Neural progenitor cell (in vitro differentiated cells): Measurements from ENCODE around the gene OR5AS1. TPM values are rescaled to one million over a fixed set of nuclear protein-coding genes. Genes with fewer than 3 reads are reported as not detected.

Source experiments
- DNase-seq: peaks from one replicate; pipeline ENCODE4 v3.0.0-alpha.2; 2016; ENCODE audit warnings: low spot score
- H2AFZ ChIP-seq: fragments of 200-600 bp; sonication (generic); replicated peaks from 2 replicates; pipeline ENCODE4 v1.6.1; 2016; ENCODE audit warnings: antibody characterized with exemption
- H3F3A ChIP-seq: fragments of 200-600 bp; sonication (generic); 2 replicates; pipeline ENCODE4 v1.6.1; 2016; ENCODE audit warnings: antibody characterized with exemption, low read depth
- H3K27ac ChIP-seq: fragments of 200-600 bp; sonication (generic); 2 replicates; pipeline ENCODE4 v1.5.1; 2016; ENCODE audit warnings: mild to moderate bottlenecking
- H3K27me3 ChIP-seq: fragments of 200-600 bp; sonication (generic); 2 replicates; pipeline ENCODE4 v1.6.1; 2016; ENCODE audit warnings: mild to moderate bottlenecking, moderate library complexity
- H3K36me3 ChIP-seq: fragments of 200-600 bp; sonication (generic); 2 replicates; pipeline ENCODE4 v1.5.1; 2016
- H3K4me1 ChIP-seq: fragments of 200-600 bp; sonication (generic); 2 replicates; pipeline ENCODE4 v1.6.1; 2016; ENCODE audit warnings: mixed run types
- H3K4me2 ChIP-seq: fragments of 200-600 bp; sonication (generic); 2 replicates; pipeline ENCODE4 v1.6.1; 2016
- H3K4me3 ChIP-seq: fragments of 200-600 bp; sonication (generic); 2 replicates; pipeline ENCODE4 v1.5.1; 2016
- H3K79me2 ChIP-seq: fragments of 200-600 bp; sonication (generic); 2 replicates; pipeline ENCODE4 v1.6.1; 2016; ENCODE audit warnings: low read depth
- H3K9ac ChIP-seq: fragments of 200-600 bp; sonication (generic); 2 replicates; pipeline ENCODE4 v1.6.1; 2016
- H3K9me3 ChIP-seq: fragments of 200-600 bp; sonication (generic); 2 replicates; pipeline ENCODE4 v1.5.1; 2016; ENCODE audit warnings: low read depth
- H4K20me1 ChIP-seq: fragments of 200-600 bp; sonication (generic); 2 replicates; pipeline ENCODE4 v1.6.1; 2016; ENCODE audit warnings: low read depth
- H3K27ac Mint-ChIP-seq: 3 replicates; pipeline ENCODE4 v1.8.0; 2021; ENCODE audit warnings: mixed read lengths
- H3K27me3 Mint-ChIP-seq: 2 replicates; pipeline ENCODE4 v1.8.0; 2022; ENCODE audit warnings: low read depth, mild to moderate bottlenecking, inconsistent platforms, moderate library complexity, mixed read lengths; ENCODE audit not compliant: insufficient read depth
- H3K36me3 Mint-ChIP-seq: 3 replicates; pipeline ENCODE4 v1.8.0; 2021; ENCODE audit warnings: mixed read lengths
- H3K4me1 Mint-ChIP-seq: 3 replicates; pipeline ENCODE4 v1.8.0; 2021; ENCODE audit warnings: mixed read lengths
- H3K4me3 Mint-ChIP-seq: 3 replicates; pipeline ENCODE4 v1.8.0; 2021; ENCODE audit warnings: mild to moderate bottlenecking, moderate library complexity, mixed read lengths
- H3K9me3 Mint-ChIP-seq: 3 replicates; pipeline ENCODE4 v1.8.0; 2020; ENCODE audit warnings: mixed read lengths
- EZH2 ChIP-seq: fragments of 200-600 bp; sonication (generic); IDR thresholded peaks from 2 replicates; pipeline ENCODE4 v1.6.1; 2017; ENCODE audit warnings: antibody characterized with exemption, mild to moderate bottlenecking, moderate library complexity
- EZH2phosphoT487 ChIP-seq: fragments of 200-600 bp; sonication (generic); IDR thresholded peaks from 2 replicates; pipeline ENCODE4 v1.6.1; 2017; ENCODE audit warnings: antibody characterized with exemption
- total RNA-seq: library from RNA; depleted of rRNA; stranded (reverse); fragments of >200 nt; gene quantifications from 2 replicates; pipeline ENCODE4 v1.2.3, GENCODE V29; 2015; ENCODE audit warnings: low replicate concordance
- TF ChIP-seq, protein P1 (sequence below): fragments of 200-600 bp; sonication (generic); IDR thresholded peaks from 2 replicates; pipeline ENCODE4 v1.5.1; 2017; ENCODE audit warnings: antibody characterized with exemption, mild to moderate bottlenecking

The OR5AS1 gene
- total RNA-seq, 1 donor from 2014 or later: not detected

DNA sequence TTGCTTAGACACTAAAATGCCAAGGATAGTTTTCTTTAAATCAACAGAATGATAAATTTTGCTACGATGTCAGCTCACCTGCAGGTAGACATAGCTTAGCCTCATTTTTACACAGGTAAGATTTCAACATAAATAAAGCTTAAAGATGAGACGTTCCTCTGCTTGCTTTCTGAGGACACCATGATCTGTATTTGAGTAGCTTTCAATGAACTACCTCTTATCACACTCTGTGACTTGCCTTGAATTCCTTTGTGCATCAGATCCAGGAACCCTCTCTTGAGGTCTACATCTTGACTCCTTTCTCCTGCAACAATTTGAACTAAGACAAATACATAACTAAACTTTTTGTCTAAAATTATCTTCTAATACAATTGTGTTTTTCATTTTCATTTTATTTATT is 39.5 kb downstream of the OR5AS1 start:
- H3K4me2 ChIP-seq: no peak overlapping the region
- no peaks in the 10 kb centered on the region for H3K36me3 Mint-ChIP-seq
- H3F3A ChIP-seq: no peaks in the 10 kb centered on the region
- H2AFZ ChIP-seq: no peak overlapping the region
- no peaks in the 10 kb centered on the region for H3K79me2 ChIP-seq
- no peaks in the 10 kb centered on the region for H3K4me1 Mint-ChIP-seq
- no peaks in the 10 kb centered on the region for H3K36me3 ChIP-seq
- no peaks in the 10 kb centered on the region for H3K9me3 ChIP-seq
- no peak overlapping the region for H3K4me3 Mint-ChIP-seq
- H3K4me3 ChIP-seq: no peak overlapping the region
- no peaks in the 10 kb centered on the region for H4K20me1 ChIP-seq
- DNase-seq: no peak
- no peak overlapping the region for H3K9ac ChIP-seq
- H3K27me3 ChIP-seq: no peaks in the 10 kb centered on the region
- no peaks in the 10 kb centered on the region for H3K4me1 ChIP-seq
- peaks cover 2% of the 10 kb centered on the region for H3K27me3 Mint-ChIP-seq
- TF ChIP-seq EZH2phosphoT487 (no peak), EZH2 (no peak)
- TF ChIP-seq, protein P1, sequence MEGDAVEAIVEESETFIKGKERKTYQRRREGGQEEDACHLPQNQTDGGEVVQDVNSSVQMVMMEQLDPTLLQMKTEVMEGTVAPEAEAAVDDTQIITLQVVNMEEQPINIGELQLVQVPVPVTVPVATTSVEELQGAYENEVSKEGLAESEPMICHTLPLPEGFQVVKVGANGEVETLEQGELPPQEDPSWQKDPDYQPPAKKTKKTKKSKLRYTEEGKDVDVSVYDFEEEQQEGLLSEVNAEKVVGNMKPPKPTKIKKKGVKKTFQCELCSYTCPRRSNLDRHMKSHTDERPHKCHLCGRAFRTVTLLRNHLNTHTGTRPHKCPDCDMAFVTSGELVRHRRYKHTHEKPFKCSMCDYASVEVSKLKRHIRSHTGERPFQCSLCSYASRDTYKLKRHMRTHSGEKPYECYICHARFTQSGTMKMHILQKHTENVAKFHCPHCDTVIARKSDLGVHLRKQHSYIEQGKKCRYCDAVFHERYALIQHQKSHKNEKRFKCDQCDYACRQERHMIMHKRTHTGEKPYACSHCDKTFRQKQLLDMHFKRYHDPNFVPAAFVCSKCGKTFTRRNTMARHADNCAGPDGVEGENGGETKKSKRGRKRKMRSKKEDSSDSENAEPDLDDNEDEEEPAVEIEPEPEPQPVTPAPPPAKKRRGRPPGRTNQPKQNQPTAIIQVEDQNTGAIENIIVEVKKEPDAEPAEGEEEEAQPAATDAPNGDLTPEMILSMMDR: no peak
- peaks cover 3% of the 10 kb centered on the region for H3K9me3 Mint-ChIP-seq
- H3K27ac Mint-ChIP-seq: no peak overlapping the region
- H3K27ac ChIP-seq: no peak overlapping the region

Other genes starting within 250 kb of the OR5AS1 start
- not detected in 2 replicates for gene OR5D14, start 232.1 kb upstream of the OR5AS1 start, total RNA-seq
- not detected in 2 replicates for gene OR5L1, start 216.3 kb upstream of the OR5AS1 start, total RNA-seq
- gene OR5D18, start 208.0 kb upstream of the OR5AS1 start, total RNA-seq: not detected in 2 replicates
- gene OR5L2, start 200.4 kb upstream of the OR5AS1 start, total RNA-seq: not detected in 2 replicates
- not detected in 2 replicates for gene OR5D16, start 188.9 kb upstream of the OR5AS1 start, total RNA-seq
- not detected in 2 replicates for gene TRIM51, start 144.4 kb upstream of the OR5AS1 start, total RNA-seq
- not detected in 2 replicates for gene OR5W2, start 113.1 kb upstream of the OR5AS1 start, total RNA-seq
- gene OR5I1, start 91.3 kb upstream of the OR5AS1 start, total RNA-seq: not detected in 2 replicates
- gene OR10AG1, start 57.7 kb upstream of the OR5AS1 start, total RNA-seq: not detected in 2 replicates
- gene OR5F1, start 33.0 kb upstream of the OR5AS1 start, total RNA-seq: not detected in 2 replicates
- gene OR8I2, start 65.7 kb downstream of the OR5AS1 start, total RNA-seq: not detected in 2 replicates
- gene OR8H2, start 76.0 kb downstream of the OR5AS1 start, total RNA-seq: not detected in 2 replicates
- gene OR8H3, start 94.7 kb downstream of the OR5AS1 start, total RNA-seq: not detected in 2 replicates
- not detected in 2 replicates for gene OR8J3, start 112.5 kb downstream of the OR5AS1 start, total RNA-seq
- gene OR8K5, start 132.7 kb downstream of the OR5AS1 start, total RNA-seq: not detected in 2 replicates
- not detected in 2 replicates for gene OR5J2, start 149.0 kb downstream of the OR5AS1 start, total RNA-seq
- gene OR5T2, start 206.6 kb downstream of the OR5AS1 start, total RNA-seq: not detected in 2 replicates
- gene OR5T3, start 224.6 kb downstream of the OR5AS1 start, total RNA-seq: not detected in 2 replicates
- gene OR5T1, start 246.5 kb downstream of the OR5AS1 start, total RNA-seq: not detected in 2 replicates